COLO829 (cell line): ENCODE results near the gene ABHD12B.
"Not testable (repeated sequence)": the region's sequence is repeated elsewhere in the genome, so short reads cannot be mapped to it uniquely, and the experiment has no call there.

Source experiments
- DNase-seq: peaks from one replicate; pipeline ENCODE4 v3.0.0; 2012; ENCODE audit warnings: low spot score

ABHD12B gene

GRCh38 chr14:50936882-50937281, 65.0 kb downstream of the ABHD12B start:
- DNase-seq, result no peak

- DNase-seq, result no peak
These were observed 65.5 kb downstream of the ABHD12B start for GRCh38 chr14:50937325-50937724.

- no peak for DNase-seq
These were observed 65.9 kb downstream of the ABHD12B start for GRCh38 chr14:50937800-50938199.

- DNase-seq, result no peak
These were observed 69.3 kb downstream of the ABHD12B start for GRCh38 chr14:50941151-50941550.

GRCh38 chr14:50941638-50942037, 69.8 kb downstream of the ABHD12B start:
- DNase-seq, result not testable (repeated sequence)

- DNase-seq, result peak; percentile 48
These were observed 71.5 kb downstream of the ABHD12B start for GRCh38 chr14:50943261-50943942.

GRCh38 chr14:50943943-50944646, 72.2 kb downstream of the ABHD12B start, which contains the start of gene PYGL:
TSS of gene PYGL (minus strand) at chr14:50944483. CDS start at chr14:50944403, 80 bp downstream.
- peak; percentile 49 for DNase-seq

DNA sequence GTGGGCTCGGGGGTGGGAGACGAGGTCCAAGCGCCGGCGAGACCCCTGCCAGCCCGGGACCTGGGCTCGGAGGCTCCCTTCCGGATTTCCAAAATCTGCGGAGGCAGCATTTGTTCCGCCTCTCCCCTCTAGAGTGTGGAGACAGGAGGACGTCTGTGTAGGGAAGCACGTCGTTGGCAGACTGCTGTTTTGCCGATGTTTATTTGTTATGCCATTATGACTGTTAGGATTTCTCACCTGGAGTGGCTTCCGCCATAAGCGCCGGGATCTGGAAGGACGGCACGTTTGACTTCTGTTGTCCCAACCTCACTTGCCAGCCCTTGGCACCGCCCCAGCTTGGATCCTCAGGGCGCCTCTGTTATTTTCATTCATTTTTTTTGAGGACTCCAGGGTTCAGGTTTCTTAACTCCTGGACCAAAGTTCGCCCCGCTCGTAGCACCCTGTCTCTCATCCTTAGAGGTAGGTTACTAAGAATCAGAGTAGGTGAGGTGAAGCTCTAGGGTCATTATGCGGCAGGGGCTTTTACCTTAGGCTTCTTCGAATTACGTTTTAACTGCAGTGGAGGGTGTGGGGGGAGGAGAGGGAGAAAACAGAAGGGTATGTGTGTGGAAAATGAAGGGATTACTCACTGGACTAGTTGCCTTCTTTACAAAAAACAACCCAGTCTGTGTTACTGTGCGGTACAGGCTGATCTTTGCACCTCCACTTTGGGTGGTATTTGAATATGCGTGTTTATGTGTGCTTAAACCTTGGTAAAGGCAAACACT, 73.0 kb downstream of the ABHD12B start:
- peak; percentile 83 for DNase-seq

GRCh38 chr14:50946234-50946935, 74.5 kb downstream of the ABHD12B start:
- DNase-seq, result no peak

DNA sequence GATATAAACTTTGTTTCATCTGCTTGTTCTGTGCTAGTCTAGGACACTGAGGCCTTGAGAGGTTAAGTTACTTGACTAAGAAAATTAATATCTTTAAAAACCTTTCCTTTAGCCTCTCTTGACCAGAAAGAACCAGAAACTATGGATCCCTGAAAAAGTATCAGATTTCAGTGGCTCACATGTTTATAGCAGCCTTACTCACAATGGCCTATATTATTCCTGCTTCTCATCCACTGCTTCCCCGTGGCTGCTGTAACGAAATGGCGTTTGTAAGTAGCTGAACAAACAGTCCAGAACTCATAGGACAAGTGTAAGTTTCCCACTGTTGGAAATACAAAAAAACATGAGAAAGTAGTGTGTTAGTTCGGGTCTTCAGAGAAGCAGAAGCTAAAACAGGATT, 75.6 kb downstream of the ABHD12B start:
- DNase-seq, result peak; percentile 67

DNA sequence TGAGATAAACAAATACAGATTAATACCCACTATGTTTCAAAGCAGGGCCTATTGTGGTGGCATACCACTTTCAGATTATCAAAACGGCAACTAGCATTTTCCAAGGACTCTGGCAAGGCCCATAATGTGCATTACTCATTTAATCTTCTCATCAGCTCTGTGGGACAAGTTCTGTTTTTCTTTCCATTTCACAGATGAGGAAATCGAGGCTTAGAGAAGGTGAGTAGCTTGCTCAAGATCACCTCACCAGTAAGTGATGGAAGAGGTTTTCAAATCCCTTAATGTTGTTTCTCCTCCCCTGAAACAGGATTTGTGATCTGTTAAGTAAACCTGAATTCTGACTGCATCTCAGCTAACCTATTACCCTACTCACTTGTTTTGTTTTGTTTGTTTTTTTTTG, 76.4 kb downstream of the ABHD12B start:
- DNase-seq, result no peak

GRCh38 chr14:50951032-50951431, 79.2 kb downstream of the ABHD12B start:
- DNase-seq, result no peak

DNA sequence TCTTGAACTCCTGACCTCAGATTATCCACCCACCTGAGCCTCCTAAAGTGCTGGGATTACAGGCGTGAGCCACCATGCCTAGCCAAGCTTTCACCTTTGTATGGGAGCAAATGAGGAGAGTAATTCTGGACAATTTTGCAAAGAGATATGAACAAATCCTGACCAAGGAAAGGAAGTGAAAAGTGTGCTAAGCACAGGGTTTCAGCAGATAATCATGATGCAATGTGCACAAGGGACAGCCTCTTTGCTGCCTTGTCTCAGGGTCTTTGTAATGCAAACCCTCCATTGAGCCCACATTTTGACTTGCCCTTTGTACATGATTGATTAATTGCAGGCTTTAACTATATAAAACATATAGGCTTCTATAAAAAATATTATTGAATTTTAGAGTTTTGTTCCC, 81.6 kb downstream of the ABHD12B start:
- no peak for DNase-seq
